Fibroblast of gingiva (primary cell): ENCODE data around the gene ABCA1.
A peak's percentile ranks its signal among the peaks of the same experiment; 100 is the strongest.

Experiments used
- DNase-seq: peaks from one replicate; pipeline ENCODE4 v3.0.0-alpha.2; 2011; ENCODE audit warnings: low read depth

ABCA1 gene

DNA sequence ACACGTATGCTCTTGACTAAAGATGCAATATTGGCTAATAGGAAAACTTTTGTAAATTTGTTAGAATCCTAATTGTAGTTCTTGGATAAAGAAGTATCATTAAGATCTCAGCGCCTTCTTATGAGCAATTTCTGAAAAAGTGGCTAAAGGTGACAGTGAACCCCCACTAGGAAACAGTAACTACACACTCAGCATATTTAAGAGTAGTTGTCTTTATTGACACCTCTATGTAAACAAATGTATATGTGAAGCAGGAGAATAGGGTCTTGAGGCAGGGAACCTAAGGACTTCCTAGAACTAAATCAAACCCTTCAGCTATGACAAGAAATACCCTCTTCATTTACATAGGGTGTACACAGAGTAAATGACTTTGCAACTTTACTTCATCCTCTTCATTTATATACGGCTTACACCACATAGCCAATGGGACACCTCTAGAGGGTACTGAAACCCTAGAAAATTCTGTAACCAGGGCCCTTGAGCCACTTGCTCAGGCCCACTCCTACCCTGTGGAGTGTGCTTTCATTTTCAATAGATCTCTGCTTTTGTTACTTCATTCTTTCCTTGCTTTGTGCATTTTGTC lies 177.7 kb downstream of the ABCA1 start:
- DNase-seq = no peak

DNA sequence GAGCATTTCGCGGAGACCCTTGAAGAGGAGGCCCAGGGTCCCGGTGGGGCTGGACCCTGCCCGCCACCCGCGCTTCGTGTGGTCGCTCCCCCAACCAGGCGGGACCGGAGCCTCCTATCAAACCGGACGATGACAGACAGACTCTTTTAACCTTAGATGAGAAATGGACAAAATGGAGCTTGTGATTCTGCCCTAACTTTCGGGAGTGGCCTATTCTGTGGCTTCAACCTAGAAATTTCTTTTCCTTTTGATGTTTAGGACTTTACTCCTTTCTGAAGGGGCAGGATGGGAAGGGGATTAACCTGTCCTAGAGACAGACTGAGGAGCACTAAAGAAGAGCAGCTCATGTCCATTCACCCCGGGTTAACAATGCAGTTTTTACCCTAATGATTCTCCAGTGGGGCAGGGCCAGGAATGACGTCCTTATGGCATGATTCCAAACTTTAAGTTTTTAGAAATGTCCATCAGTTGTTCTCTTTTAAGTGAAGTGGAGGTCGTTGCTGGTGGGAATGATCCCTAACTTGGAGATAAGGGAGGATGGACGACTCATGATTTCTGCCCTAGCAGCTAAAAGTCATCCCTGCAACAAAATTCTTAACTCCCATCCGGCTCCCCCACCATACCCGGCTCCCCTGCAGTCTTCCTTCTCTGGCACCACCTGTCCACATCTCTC lies 179.5 kb downstream of the ABCA1 start:
- DNase-seq = no peak

DNA sequence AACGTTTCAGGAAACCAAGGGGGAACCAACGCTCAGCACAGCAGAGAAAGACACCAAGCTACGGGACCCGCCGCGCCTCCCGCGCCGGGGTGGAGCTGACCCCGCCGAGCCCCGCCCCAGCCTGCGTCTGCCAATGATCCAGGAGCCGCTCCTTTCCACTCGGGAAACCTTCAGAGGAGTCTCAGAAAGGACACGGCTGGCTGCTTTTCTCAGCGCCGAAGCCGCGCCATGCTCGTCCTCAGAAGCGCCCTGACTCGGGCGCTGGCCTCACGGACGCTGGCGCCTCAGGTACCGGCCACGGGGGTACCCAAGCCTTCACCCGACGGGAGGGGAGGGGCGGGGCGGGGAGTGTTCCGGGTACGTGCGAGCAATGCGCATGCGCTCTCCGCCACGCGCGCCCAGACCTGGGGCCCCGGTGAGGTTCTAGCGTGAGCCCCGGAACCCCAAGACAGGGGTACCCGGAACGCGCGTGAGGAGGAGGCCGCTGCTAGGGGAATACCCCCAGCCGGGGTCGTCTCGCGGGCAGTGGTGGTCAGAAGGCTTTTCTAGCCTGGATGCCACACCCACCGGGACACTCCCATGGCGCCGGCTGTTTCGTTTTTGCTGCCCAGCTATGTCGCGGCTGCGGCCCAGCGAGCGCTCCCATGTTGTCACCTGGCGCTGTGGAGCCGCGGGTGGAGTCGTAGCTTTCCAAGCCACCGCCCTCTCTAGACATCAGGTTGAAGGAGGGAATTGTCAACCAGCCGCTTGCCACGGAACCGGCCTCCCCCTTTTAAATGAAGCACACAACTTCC lies 180.2 kb downstream of the ABCA1 start, which contains the start of gene NIPSNAP3A:
Gene NIPSNAP3A, plus strand, starts transcription at position 119 of the 794 bp plus-strand sequence. Its CDS starts 110 bp downstream, at position 229.
- DNase-seq = peak; percentile 67

DNA sequence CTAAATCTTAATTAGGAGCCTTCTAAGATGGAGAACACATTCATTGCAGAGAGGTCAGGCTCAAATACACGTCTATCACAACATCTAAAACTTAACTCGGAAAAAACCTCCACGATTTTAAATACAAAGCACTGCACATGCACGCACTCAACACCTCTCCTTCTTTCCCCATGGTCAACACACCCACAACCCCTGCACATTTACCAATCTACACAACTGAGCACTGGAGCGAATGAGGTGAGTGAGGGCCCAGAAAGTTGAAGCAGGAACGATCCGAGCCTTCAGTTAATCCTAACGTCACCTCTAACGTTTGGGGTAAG lies 180.8 kb downstream of the ABCA1 start:
- no peak for DNase-seq

DNA sequence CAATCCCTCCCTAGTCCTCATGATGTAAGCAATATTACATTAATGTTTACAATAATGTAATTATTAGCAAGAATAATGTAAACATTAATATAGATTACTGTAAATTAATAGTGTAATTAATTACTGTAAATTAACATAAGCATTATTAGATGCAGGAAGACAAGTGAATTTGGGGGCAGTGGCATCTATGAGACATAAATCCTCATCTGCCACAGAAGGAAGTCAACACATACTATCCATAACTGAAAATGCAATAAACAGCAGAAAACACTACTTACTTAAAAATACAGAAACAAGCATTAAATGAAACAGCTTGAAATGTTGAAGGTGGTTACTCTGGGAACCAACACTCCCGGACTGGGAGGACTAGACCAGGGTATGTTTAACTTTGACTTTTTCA lies 181.2 kb downstream of the ABCA1 start:
- no peak for DNase-seq

DNA sequence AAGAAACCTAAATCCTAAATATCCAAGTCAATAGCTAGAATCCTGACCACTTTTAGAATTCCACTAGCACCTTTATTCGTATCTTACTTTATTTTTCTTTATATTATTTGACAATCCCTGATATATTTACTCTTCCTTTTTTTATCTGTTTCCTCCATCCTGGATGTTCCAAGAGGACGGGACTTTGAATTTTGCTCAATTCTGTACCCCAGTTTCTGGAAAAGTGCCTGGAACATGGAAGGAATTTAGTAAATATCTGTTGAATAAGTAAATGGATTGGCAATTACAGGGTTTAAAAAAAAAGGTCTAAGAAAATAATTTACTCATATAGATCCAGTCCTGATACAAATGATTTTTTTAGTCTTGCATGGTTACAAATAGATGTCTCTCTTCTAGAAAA lies 181.7 kb downstream of the ABCA1 start:
- DNase-seq = no peak

DNA sequence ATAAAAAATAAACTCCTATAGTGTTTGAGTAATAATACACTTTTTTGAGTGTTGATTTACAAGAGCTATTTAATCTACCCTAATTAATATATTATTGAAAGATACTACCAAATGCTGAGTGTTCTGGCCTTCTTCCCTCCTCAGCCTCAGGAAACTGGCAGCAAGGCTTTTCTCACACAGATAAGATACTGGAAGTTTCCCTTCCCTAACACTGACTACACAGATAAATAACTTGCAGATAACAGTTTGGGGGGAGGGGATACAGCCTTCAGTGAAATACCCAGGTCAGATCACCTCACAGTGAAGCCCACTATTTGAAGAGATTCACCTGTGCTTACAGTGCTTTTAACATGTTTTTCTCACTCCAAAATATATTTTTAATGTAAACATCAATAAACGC lies 182.1 kb downstream of the ABCA1 start:
- DNase-seq = no peak

DNA sequence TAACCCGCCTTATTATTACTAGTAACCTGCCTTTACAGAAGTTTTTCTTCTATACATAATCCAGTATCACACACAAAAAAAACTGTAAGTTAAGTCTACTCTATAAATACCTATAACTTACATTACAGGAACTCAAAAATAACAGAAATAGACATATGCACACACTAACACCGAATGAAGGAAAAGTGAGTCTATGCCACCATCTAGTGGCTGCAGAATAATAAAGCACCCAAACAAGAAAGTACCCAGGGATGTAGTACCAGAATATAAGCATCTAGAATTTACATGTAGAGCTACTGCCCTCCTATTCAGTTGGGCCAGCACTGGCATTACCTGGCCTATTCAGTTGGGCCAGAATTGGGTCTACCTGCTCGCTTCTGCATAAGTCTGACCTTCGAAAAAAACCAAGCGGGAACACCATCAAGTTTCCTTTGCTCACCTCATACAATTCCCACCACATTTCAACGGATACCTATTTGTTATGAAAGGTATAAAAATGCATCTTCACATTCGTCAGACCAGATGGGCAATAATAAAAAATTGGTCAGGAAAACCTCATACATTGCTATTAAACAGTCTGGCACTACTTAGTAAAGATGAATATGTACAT lies 184.5 kb downstream of the ABCA1 start:
- peak; percentile 53 for DNase-seq

DNA sequence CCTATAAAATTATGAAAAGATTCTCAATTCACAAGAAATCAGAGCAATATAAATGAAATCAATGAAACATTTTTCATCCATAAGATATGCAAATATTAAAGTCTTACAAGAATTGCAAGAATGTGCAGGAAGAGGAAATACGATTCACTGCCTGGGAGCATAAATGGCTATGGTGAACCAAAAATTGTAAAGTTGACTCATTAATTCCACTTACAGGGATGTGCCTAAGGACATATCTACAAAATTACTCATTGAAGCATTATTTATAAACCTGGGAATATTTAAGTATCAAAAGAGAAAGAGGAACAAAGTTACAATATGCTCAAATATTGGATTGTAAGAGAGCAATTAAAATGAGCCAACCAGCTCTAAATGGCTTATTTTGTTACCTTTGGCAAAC lies 187.3 kb downstream of the ABCA1 start:
- DNase-seq = peak; percentile 56

DNA sequence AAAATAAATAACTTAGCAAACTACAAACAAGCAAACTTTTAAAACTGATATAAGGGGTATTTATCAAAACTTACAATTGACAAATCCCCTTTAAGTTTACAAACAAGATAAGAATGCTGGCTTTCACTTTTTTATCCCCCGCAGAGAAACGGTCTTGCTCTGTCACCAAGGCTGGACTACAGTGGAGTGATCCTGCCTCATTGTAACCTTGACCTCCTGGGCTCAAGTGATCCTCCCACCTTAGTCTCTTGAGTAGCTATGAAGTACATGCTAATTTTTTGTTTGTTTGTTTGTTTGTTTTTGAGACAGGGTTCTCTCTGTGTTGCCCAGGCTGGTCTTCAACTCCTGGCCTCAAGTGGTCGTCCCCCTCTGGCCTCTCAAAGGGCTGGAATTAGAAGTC lies 189.5 kb downstream of the ABCA1 start:
- DNase-seq = no peak
